GM12878 (cell line): ENCODE measurements around the gene CARD14. TPM values are rescaled to one million over a fixed set of nuclear protein-coding genes. Genes with fewer than 3 reads are reported as not detected.
"Not testable (repeated sequence)": the region's sequence is repeated elsewhere in the genome, so short reads cannot be mapped to it uniquely, and the experiment has no call there.

Experiments used
- ATAC-seq: fragments of 200-7000 bp; cut with Tn5 transposase; 3 replicates; pipeline ENCODE4 v1.9.1; 2020; ENCODE audit warnings: mild to moderate bottlenecking, moderate library complexity
- BruUV-seq: library from RNA; stranded (reverse); fragments of 400-500 nt; replicated peaks from 2 replicates; lab custom pipeline; 2021; lab: Mats Ljungman, UMichigan
- CTCF ChIA-PET: fragments of 300-600 bp; sonication (Branson Sonifier 250); formaldehyde crosslinking; extraction: SDS; loops from one replicate; lab custom pipeline; 2021; ENCODE audit warnings: inconsistent platforms; lab: Yijun Ruan, JAX
- POLR2A ChIA-PET: fragments of 350-600 bp; formaldehyde crosslinking; extraction: SDS; loops from one replicate; lab custom pipeline; 2021; ENCODE audit warnings: inconsistent platforms; lab: Charles Lee
- RAD21 ChIA-PET: fragments of 300-600 bp; sonication (Branson Sonifier 250); formaldehyde crosslinking; loops from one replicate; lab custom pipeline; 2023; ENCODE audit warnings: antibody characterized with exemption; ENCODE audit not compliant: unreplicated experiment; lab: Charles Lee
- SMC1A ChIA-PET: fragments of 300-600 bp; sonication (Branson Sonifier 250); formaldehyde crosslinking; loops from one replicate; lab custom pipeline; 2023; ENCODE audit not compliant: unreplicated experiment, uncharacterized antibody; lab: Charles Lee
- DNase-seq: peaks from one replicate; pipeline ENCODE4 v3.0.0-alpha.2; 2011; ENCODE audit warnings: low read depth, low spot score
- FAIRE-seq: peaks from 3 replicates; lab custom pipeline; 2011; peaks lifted over from hg19 to GRCh38; lab: Jason Lieb, UNC
- H2AFZ ChIP-seq: 2 replicates; pipeline ENCODE4 v1.6.0; 2011; ENCODE audit warnings: low read depth, low read length, control low read depth; ENCODE audit not compliant: control insufficient read depth
- H3K27ac ChIP-seq: 2 replicates; pipeline ENCODE4 v1.5.1; 2011; ENCODE audit warnings: control low read depth; ENCODE audit not compliant: control insufficient read depth, insufficient read depth
- H3K27me3 ChIP-seq, 2 experiments: replicated peaks in 1 of 2; 2 replicates each; pipeline versions ENCODE4 v1.6.0 to v1.6.1; 2011; ENCODE audit warnings: low read length in 1 of 2; ENCODE audit not compliant: control insufficient read depth in 2 of 2, insufficient read depth in 2 of 2
- H3K36me3 ChIP-seq, 2 experiments: 2 replicates each; pipeline ENCODE4 v1.5.1; 2011; ENCODE audit warnings: low read length in 1 of 2; ENCODE audit not compliant: control insufficient read depth in 2 of 2, insufficient read depth in 2 of 2
- H3K4me1 ChIP-seq: 2 replicates; pipeline ENCODE4 v1.6.1; 2011; ENCODE audit warnings: mild to moderate bottlenecking, low read length, moderate library complexity, mixed read lengths; ENCODE audit not compliant: control insufficient read depth, insufficient read depth
- H3K4me2 ChIP-seq: 2 replicates; pipeline ENCODE4 v1.6.0; 2011; ENCODE audit warnings: control low read depth; ENCODE audit not compliant: control insufficient read depth, insufficient read depth
- H3K4me3 ChIP-seq: fragments of 200-600 bp; sonication (generic); 2 replicates; pipeline ENCODE4 v1.5.1; 2016
- H3K79me2 ChIP-seq: 2 replicates; pipeline ENCODE4 v1.6.0; 2011; ENCODE audit warnings: low read length; ENCODE audit not compliant: control insufficient read depth, insufficient read depth
- H3K9ac ChIP-seq: 2 replicates; pipeline ENCODE4 v1.8.0; 2011; ENCODE audit warnings: low read length, control low read depth, mixed read lengths; ENCODE audit not compliant: control insufficient read depth, insufficient read depth
- H3K9me3 ChIP-seq: replicated peaks from 3 replicates; pipeline ENCODE4 v1.5.1; 2011; ENCODE audit warnings: mild to moderate bottlenecking, low read length; ENCODE audit not compliant: control insufficient read depth, insufficient read depth
- H4K20me1 ChIP-seq: 2 replicates; pipeline ENCODE4 v1.6.0; 2011; ENCODE audit not compliant: control insufficient read depth, insufficient read depth
- BCL3 ChIP-seq: IDR thresholded peaks from 2 replicates; pipeline ENCODE4 v1.6.1; 2011; ENCODE audit warnings: borderline replicate concordance, low read depth, mild to moderate bottlenecking, moderate library complexity, low read length; ENCODE audit not compliant: insufficient read depth, poor library complexity, severe bottlenecking
- CBX3 ChIP-seq: fragments of 200-600 bp; sonication (generic); IDR thresholded peaks from 2 replicates; pipeline ENCODE4 v1.6.1; 2016; ENCODE audit warnings: low read depth, borderline replicate concordance
- FOXM1 ChIP-seq: IDR thresholded peaks from 2 replicates; pipeline ENCODE4 v1.6.1; 2012; ENCODE audit warnings: low read depth, mild to moderate bottlenecking, inconsistent platforms, low read length, moderate library complexity
- GATAD2B ChIP-seq: fragments of 450-650 bp; conservative IDR thresholded peaks from 2 replicates; pipeline ENCODE4 v1.6.1; 2017; ENCODE audit warnings: low read depth, mild to moderate bottlenecking, moderate library complexity
- WRNIP1 ChIP-seq: IDR thresholded peaks from 2 replicates; pipeline ENCODE4 v1.6.1; 2011; ENCODE audit warnings: low read depth, low read length, improper control_type of control experiment, borderline replicate concordance
- YBX1 ChIP-seq: fragments of 450-650 bp; IDR thresholded peaks from 2 replicates; pipeline ENCODE4 v1.6.1; 2016; ENCODE audit warnings: antibody characterized with exemption
- ZBTB4 ChIP-seq: fragments of 450-650 bp; formaldehyde crosslinking; IDR thresholded peaks from 2 replicates; pipeline ENCODE4 v1.4.0; 2022; ENCODE audit warnings: mild to moderate bottlenecking, moderate library complexity
- ZNF207 ChIP-seq: fragments of 450-650 bp; IDR thresholded peaks from 2 replicates; pipeline ENCODE4 v1.6.1; 2014; ENCODE audit warnings: antibody characterized with exemption, mild to moderate bottlenecking, borderline replicate concordance
- WGBS: methylation state at CpG from one replicate; pipeline ENCODE4 v1.1.6; 2016; ENCODE audit warnings: low lambda C conversion rate; ENCODE audit not compliant: insufficient replicate concordance, insufficient coverage; ENCODE audit errors: missing lambda C conversion rate; 5-methylcytosine and 5-hydroxymethylcytosine counted together
- in situ Hi-C: fragments of 300-500 bp; cut with MboI; formaldehyde crosslinking; loops from 9 replicates; pipeline ENCODE4 v1.14.3; 2018; ENCODE audit warnings: mixed read lengths
- intact Hi-C: fragments of 100-400 bp; cut with micrococcal nuclease; formaldehyde crosslinking; loops from one replicate; pipeline ENCODE4 v1.14.2; 2022; ENCODE audit not compliant: unreplicated experiment
- polyA plus RNA-seq, 11 experiments: library from polyadenylated mRNA; depleted of rRNA in 4 of 11; unstranded in 6 of 11; stranded (reverse) in 5 of 11; fragments of >200 nt; fragmentation: Nextera tagmentation in 4 of 11; fragmentation: Illumina TruSeq in 1 of 11; extraction: Ambion mirVana in 4 of 11; extraction: Trizol in 1 of 11; gene quantifications; 1 replicate in 1 of 11; 2 replicates in 10 of 11; pipeline versions ENCODE4 v1.2.1 to v1.2.3, GENCODE V29; 2011 to 2016; ENCODE audit warnings: inconsistent platforms in 2 of 11, missing spikeins in 2 of 11, low read depth in 1 of 11
- total RNA-seq, 4 experiments: library from RNA; depleted of rRNA in 3 of 4; stranded (reverse); fragments of >200 nt in 3 of 4; fragmentation: Illumina TruSeq in 1 of 4; extraction: Trizol in 1 of 4; gene quantifications; 2 replicates each; pipeline versions ENCODE4 v1.2.1 to v1.2.3, GENCODE V29; 2013 to 2021
- TF ChIP-seq, protein P1 (sequence below): IDR thresholded peaks from 2 replicates; pipeline ENCODE4 v1.6.1; 2012; ENCODE audit warnings: low read depth, low read length, improper control_type of control experiment

Gene CARD14
- total and polyA plus RNA-seq, 10 of the 15 experiments (the other 5 are each of a cell fraction or from before 2014, with no cell fraction given): 0.08 to 0.15 TPM; not detected in 8

DNA sequence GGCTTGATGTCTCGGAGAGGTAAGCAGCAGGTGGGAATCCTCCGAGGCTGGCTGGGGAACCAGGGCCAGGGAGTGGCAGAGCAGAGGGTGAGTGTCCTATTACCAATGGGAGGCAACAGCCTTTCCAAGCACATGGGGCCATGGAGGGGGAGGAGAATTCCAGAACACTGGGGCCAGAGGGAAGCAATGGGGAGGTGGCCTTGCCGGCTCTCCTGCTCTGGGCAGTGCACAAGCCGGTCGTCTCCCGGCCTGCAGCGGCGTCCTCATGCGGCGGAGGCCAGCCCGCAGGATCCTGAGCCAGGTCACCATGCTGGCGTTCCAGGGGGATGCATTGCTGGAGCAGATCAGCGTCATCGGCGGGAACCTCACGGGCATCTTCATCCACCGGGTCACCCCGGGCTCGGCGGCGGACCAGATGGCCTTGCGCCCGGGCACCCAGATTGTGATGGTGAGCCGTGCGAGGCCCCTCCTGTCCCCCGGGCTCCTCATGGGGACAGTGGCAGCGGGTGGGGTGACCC, 28.4 kb downstream of the CARD14 start (continued):
- TF ChIP-seq ZBTB4 (CRISPR knock-in tag) (no peak), CBX3 (no peak), GATAD2B (no peak), YBX1 (no peak), ZNF207 (no peak), BCL3 (no peak), FOXM1 (no peak), WRNIP1 (no peak)
- TF ChIP-seq, protein P1, sequence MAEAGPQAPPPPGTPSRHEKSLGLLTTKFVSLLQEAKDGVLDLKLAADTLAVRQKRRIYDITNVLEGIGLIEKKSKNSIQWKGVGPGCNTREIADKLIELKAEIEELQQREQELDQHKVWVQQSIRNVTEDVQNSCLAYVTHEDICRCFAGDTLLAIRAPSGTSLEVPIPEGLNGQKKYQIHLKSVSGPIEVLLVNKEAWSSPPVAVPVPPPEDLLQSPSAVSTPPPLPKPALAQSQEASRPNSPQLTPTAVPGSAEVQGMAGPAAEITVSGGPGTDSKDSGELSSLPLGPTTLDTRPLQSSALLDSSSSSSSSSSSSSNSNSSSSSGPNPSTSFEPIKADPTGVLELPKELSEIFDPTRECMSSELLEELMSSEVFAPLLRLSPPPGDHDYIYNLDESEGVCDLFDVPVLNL: no peak

DNA sequence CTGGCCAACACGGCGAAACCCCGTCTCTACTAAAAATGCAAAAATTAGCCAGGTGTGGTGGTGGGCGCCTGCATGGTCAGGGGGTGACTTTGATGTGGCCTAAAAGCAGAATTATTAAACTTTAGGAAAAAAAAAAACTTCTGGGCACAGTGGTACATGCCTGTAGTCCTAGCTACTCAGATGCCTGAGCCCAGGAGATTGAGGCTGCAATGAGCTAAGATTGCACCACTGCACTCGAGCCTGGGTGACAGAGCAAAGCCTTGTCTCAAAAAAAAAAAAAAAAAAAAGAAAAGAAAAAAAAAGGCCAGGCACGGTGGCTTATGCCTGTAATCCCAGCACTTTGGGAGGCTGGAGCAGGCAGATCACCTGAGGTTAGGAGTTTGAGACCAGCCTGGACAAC, 29.5 kb downstream of the CARD14 start:
- H3K9ac ChIP-seq, H3K27ac ChIP-seq, FAIRE-seq, H3K9me3 ChIP-seq, H3K4me2 ChIP-seq, DNase-seq, H3K36me3 ChIP-seq, in situ Hi-C loops, H3K79me2 ChIP-seq, H3K4me1 ChIP-seq, SMC1A ChIA-PET, BruUV-seq, H4K20me1 ChIP-seq, H3K27me3 ChIP-seq, ATAC-seq, RAD21 ChIA-PET, H2AFZ ChIP-seq, H3K4me3 ChIP-seq: not testable (repeated sequence)
- intact Hi-C loops: loop anchor here (10.0 kb wide), 2 partner anchors 136 to 166 kb away; no protein-coding TSS in a partner anchor
- 70% methylated on average over 5 of the region's 6 CpGs for WGBS
- ChIA-PET CTCF (interaction anchor here (0.6 kb wide), 1 partner anchor 181 kb away, joined by 3 read pairs; no protein-coding TSS in a partner anchor), POLR2A (interaction anchor here (0.6 to 0.7 kb wide), 2 partner anchors 259 to 757 kb away, joined by 3 to 4 read pairs; no protein-coding TSS in a partner anchor)
